GM12878 (cell line): ENCODE measurements around the gene VSX2. TPM values are rescaled to one million over a fixed set of nuclear protein-coding genes. Genes with fewer than 3 reads are reported as not detected.

Experiments
- ATAC-seq: fragments of 200-7000 bp; cut with Tn5 transposase; 3 replicates; pipeline ENCODE4 v1.9.1; 2020; ENCODE audit warnings: mild to moderate bottlenecking, moderate library complexity
- BruUV-seq: library from RNA; stranded (reverse); fragments of 400-500 nt; replicated peaks from 2 replicates; lab custom pipeline; 2021; lab: Mats Ljungman, UMichigan
- CTCF ChIA-PET: fragments of 300-600 bp; sonication (Branson Sonifier 250); formaldehyde crosslinking; extraction: SDS; loops from one replicate; lab custom pipeline; 2021; ENCODE audit warnings: inconsistent platforms; lab: Yijun Ruan, JAX
- POLR2A ChIA-PET: fragments of 350-600 bp; formaldehyde crosslinking; extraction: SDS; loops from one replicate; lab custom pipeline; 2021; ENCODE audit warnings: inconsistent platforms; lab: Charles Lee
- RAD21 ChIA-PET: fragments of 300-600 bp; sonication (Branson Sonifier 250); formaldehyde crosslinking; loops from one replicate; lab custom pipeline; 2023; ENCODE audit warnings: antibody characterized with exemption; ENCODE audit not compliant: unreplicated experiment; lab: Charles Lee
- SMC1A ChIA-PET: fragments of 300-600 bp; sonication (Branson Sonifier 250); formaldehyde crosslinking; loops from one replicate; lab custom pipeline; 2023; ENCODE audit not compliant: unreplicated experiment, uncharacterized antibody; lab: Charles Lee
- DNase-seq: peaks from one replicate; pipeline ENCODE4 v3.0.0-alpha.2; 2011; ENCODE audit warnings: low read depth, low spot score
- FAIRE-seq: peaks from 3 replicates; lab custom pipeline; 2011; peaks lifted over from hg19 to GRCh38; lab: Jason Lieb, UNC
- H2AFZ ChIP-seq: 2 replicates; pipeline ENCODE4 v1.6.0; 2011; ENCODE audit warnings: low read depth, low read length, control low read depth; ENCODE audit not compliant: control insufficient read depth
- H3K27ac ChIP-seq: 2 replicates; pipeline ENCODE4 v1.5.1; 2011; ENCODE audit warnings: control low read depth; ENCODE audit not compliant: control insufficient read depth, insufficient read depth
- H3K27me3 ChIP-seq, 2 experiments: replicated peaks in 1 of 2; 2 replicates each; pipeline versions ENCODE4 v1.6.0 to v1.6.1; 2011; ENCODE audit warnings: low read length in 1 of 2; ENCODE audit not compliant: control insufficient read depth in 2 of 2, insufficient read depth in 2 of 2
- H3K36me3 ChIP-seq, 2 experiments: 2 replicates each; pipeline ENCODE4 v1.5.1; 2011; ENCODE audit warnings: low read length in 1 of 2; ENCODE audit not compliant: control insufficient read depth in 2 of 2, insufficient read depth in 2 of 2
- H3K4me1 ChIP-seq: 2 replicates; pipeline ENCODE4 v1.6.1; 2011; ENCODE audit warnings: mild to moderate bottlenecking, low read length, moderate library complexity, mixed read lengths; ENCODE audit not compliant: control insufficient read depth, insufficient read depth
- H3K4me2 ChIP-seq: 2 replicates; pipeline ENCODE4 v1.6.0; 2011; ENCODE audit warnings: control low read depth; ENCODE audit not compliant: control insufficient read depth, insufficient read depth
- H3K4me3 ChIP-seq: fragments of 200-600 bp; sonication (generic); 2 replicates; pipeline ENCODE4 v1.5.1; 2016
- H3K79me2 ChIP-seq: 2 replicates; pipeline ENCODE4 v1.6.0; 2011; ENCODE audit warnings: low read length; ENCODE audit not compliant: control insufficient read depth, insufficient read depth
- H3K9ac ChIP-seq: 2 replicates; pipeline ENCODE4 v1.8.0; 2011; ENCODE audit warnings: low read length, control low read depth, mixed read lengths; ENCODE audit not compliant: control insufficient read depth, insufficient read depth
- H3K9me3 ChIP-seq: replicated peaks from 3 replicates; pipeline ENCODE4 v1.5.1; 2011; ENCODE audit warnings: mild to moderate bottlenecking, low read length; ENCODE audit not compliant: control insufficient read depth, insufficient read depth
- H4K20me1 ChIP-seq: 2 replicates; pipeline ENCODE4 v1.6.0; 2011; ENCODE audit not compliant: control insufficient read depth, insufficient read depth
- EP300 ChIP-seq, 2 experiments: fragments of 150-350 bp in 1 of 2; IDR thresholded peaks; 2 replicates each; pipeline ENCODE4 v1.6.1; 2011 to 2012; ENCODE audit warnings: low read depth in 2 of 2, low read length in 2 of 2, borderline replicate concordance in 1 of 2, improper control_type of control experiment in 1 of 2, inconsistent platforms in 1 of 2; ENCODE audit not compliant: control insufficient read depth in 1 of 2
- GABPA ChIP-seq: IDR thresholded peaks from 2 replicates; pipeline ENCODE4 v1.6.1; 2014; ENCODE audit warnings: antibody characterized with exemption, low read depth, mild to moderate bottlenecking, inconsistent platforms
- GATAD2B ChIP-seq: fragments of 450-650 bp; conservative IDR thresholded peaks from 2 replicates; pipeline ENCODE4 v1.6.1; 2017; ENCODE audit warnings: low read depth, mild to moderate bottlenecking, moderate library complexity
- HCFC1 ChIP-seq: fragments of 150-350 bp; IDR thresholded peaks from 2 replicates; pipeline ENCODE4 v1.6.1; 2014; ENCODE audit warnings: low read length
- HDAC6 ChIP-seq: fragments of 200-600 bp; sonication (generic); IDR thresholded peaks from one replicate; pipeline ENCODE4 v1.8.0; 2017; ENCODE audit warnings: antibody characterized with exemption; ENCODE audit not compliant: unreplicated experiment
- IKZF1 ChIP-seq: fragments of 450-650 bp; conservative IDR thresholded peaks from 2 replicates; pipeline ENCODE4 v1.6.1; 2017; ENCODE audit warnings: antibody characterized with exemption, mild to moderate bottlenecking
- MXI1 ChIP-seq: fragments of 150-350 bp; IDR thresholded peaks from 2 replicates; pipeline ENCODE4 v1.6.1; 2011; ENCODE audit warnings: low read depth, mild to moderate bottlenecking, inconsistent platforms, low read length, improper control_type of control experiment
- MYB ChIP-seq: fragments of 150-350 bp; IDR thresholded peaks from 2 replicates; pipeline ENCODE4 v1.6.1; 2014; ENCODE audit warnings: mild to moderate bottlenecking, low read depth, low read length, borderline replicate concordance
- POLR2A ChIP-seq: IDR thresholded peaks from 2 replicates; pipeline ENCODE4 v1.6.1; 2011; ENCODE audit warnings: low read depth, mild to moderate bottlenecking, low read length
- SIN3A ChIP-seq: IDR thresholded peaks from 2 replicates; pipeline ENCODE4 v1.6.1; 2012; ENCODE audit warnings: low read depth, low read length, improper control_type of control experiment
- SP1 ChIP-seq: IDR thresholded peaks from one replicate; pipeline ENCODE4 v1.6.1; 2011; ENCODE audit warnings: low read depth, low read length
- SPI1 ChIP-seq: IDR thresholded peaks from 2 replicates; pipeline ENCODE4 v1.6.1; 2011; ENCODE audit warnings: low read depth, mild to moderate bottlenecking, low read length, moderate library complexity, borderline replicate concordance; ENCODE audit not compliant: insufficient read depth
- TBL1XR1 ChIP-seq: IDR thresholded peaks from 2 replicates; pipeline ENCODE4 v1.6.1; 2012; ENCODE audit warnings: low read depth, low read length, improper control_type of control experiment
- TCF12 ChIP-seq: IDR thresholded peaks from 2 replicates; pipeline ENCODE4 v1.6.1; 2011; ENCODE audit warnings: low read depth, mild to moderate bottlenecking, low read length
- WGBS: methylation state at CpG from one replicate; pipeline ENCODE4 v1.1.6; 2016; ENCODE audit warnings: low lambda C conversion rate; ENCODE audit not compliant: insufficient replicate concordance, insufficient coverage; ENCODE audit errors: missing lambda C conversion rate; 5-methylcytosine and 5-hydroxymethylcytosine counted together
- in situ Hi-C: fragments of 300-500 bp; cut with MboI; formaldehyde crosslinking; loops from 9 replicates; pipeline ENCODE4 v1.14.3; 2018; ENCODE audit warnings: mixed read lengths
- intact Hi-C: fragments of 100-400 bp; cut with micrococcal nuclease; formaldehyde crosslinking; loops from one replicate; pipeline ENCODE4 v1.14.2; 2022; ENCODE audit not compliant: unreplicated experiment
- polyA plus RNA-seq, 11 experiments: library from polyadenylated mRNA; depleted of rRNA in 4 of 11; unstranded in 6 of 11; stranded (reverse) in 5 of 11; fragments of >200 nt; fragmentation: Nextera tagmentation in 4 of 11; fragmentation: Illumina TruSeq in 1 of 11; extraction: Ambion mirVana in 4 of 11; extraction: Trizol in 1 of 11; gene quantifications; 1 replicate in 1 of 11; 2 replicates in 10 of 11; pipeline versions ENCODE4 v1.2.1 to v1.2.3, GENCODE V29; 2011 to 2016; ENCODE audit warnings: inconsistent platforms in 2 of 11, missing spikeins in 2 of 11, low read depth in 1 of 11
- total RNA-seq, 4 experiments: library from RNA; depleted of rRNA in 3 of 4; stranded (reverse); fragments of >200 nt in 3 of 4; fragmentation: Illumina TruSeq in 1 of 4; extraction: Trizol in 1 of 4; gene quantifications; 2 replicates each; pipeline versions ENCODE4 v1.2.1 to v1.2.3, GENCODE V29; 2013 to 2021
- TF ChIP-seq, protein P1 (sequence below): IDR thresholded peaks from 2 replicates; pipeline ENCODE4 v1.6.1; 2011; ENCODE audit warnings: low read depth, mild to moderate bottlenecking, low read length, moderate library complexity, borderline replicate concordance; ENCODE audit errors: extremely low read depth
- TF ChIP-seq, protein P2 (sequence below): fragments of 150-350 bp; IDR thresholded peaks from 2 replicates; pipeline ENCODE4 v1.6.1; 2014; ENCODE audit warnings: mild to moderate bottlenecking, low read depth, low read length
- TF ChIP-seq, protein P3 (sequence below): fragments of 450-650 bp; IDR thresholded peaks from 2 replicates; pipeline ENCODE4 v1.6.1; 2017; ENCODE audit warnings: low read depth, mild to moderate bottlenecking, moderate library complexity

Gene VSX2
- total and polyA plus RNA-seq, 10 of the 15 experiments (the other 5 are each of a cell fraction or from before 2014, with no cell fraction given) = 0.04 to 0.05 TPM; not detected in 8

DNA sequence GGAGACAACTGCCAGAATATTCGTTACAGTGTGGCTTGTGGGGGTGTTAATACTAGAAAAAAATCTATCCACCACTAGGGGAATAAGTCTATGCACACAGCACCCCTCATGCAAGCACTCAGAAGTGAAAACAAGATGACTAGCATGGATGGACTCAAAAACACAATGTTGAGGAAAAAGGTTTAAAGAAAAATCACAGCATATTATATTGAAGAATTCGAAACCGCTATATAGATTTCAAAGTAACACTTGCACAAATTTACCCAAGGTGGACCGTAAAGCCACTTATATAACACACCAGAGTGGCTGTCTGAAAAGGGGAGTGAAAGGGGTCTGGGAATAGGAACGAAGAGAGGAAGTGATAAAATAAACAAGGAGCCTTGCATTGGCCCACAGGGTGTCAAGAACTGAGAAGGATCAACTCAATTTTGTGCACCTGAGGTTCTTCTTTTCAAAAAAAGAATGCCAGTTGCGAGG is 62.9 kb downstream of the VSX2 start (continued):
- TF ChIP-seq, protein P1, sequence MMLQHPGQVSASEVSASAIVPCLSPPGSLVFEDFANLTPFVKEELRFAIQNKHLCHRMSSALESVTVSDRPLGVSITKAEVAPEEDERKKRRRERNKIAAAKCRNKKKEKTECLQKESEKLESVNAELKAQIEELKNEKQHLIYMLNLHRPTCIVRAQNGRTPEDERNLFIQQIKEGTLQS = no peak

DNA sequence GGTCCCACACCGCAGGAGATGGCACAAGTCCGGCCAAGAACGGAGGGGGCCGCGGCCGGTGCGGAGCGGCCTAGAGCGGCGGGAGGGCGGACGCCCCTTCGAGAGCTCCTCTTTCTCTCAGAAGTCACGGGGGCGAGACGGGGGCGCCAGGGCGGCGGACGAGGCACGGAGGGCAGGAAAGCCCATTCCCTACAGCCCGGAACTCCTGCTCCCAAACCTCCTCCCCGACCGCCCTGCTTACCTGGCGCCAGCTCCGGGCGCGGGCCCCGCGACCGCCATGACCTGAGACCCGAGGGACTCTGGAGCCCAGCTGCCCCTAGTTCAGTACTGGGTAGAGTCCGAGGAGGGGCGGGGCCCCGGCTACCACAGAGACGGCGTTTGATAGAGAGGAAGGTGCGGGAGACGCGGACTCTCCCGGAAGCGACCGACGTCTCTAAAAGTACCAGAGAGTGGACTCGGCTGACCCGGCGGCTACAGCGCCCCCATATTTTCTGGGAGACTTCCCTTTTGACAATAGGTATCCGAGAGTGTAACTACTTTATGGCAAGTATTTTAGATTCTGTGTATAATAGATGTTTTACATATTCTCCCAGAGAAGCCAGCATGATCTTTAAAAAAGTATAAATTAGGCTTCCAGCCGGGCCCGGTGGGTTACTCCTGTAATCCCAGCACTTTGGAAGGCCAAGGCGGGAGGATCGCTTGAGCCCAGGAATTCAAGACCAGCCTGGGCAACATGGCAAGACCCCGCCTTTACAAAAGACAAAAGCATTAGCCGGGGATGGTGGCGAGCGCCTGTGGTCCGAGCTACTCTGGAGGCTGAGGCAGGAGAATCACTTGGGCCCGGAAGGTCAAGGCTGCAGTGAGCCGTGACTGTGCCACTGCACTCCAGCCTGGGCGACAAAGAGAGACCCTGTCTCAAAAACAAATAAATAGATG is 63.7 kb downstream of the VSX2 start, which contains the start of gene ABCD4:
Gene ABCD4, minus strand, starts transcription at position 301 of the 936 bp plus-strand sequence. Its CDS starts 22 bp downstream, at position 279.
- FAIRE-seq (peak; percentile 96), DNase-seq (peak; percentile 59), ATAC-seq (peak; percentile 99)
- ChIA-PET POLR2A (interaction anchor here (0.6 kb wide), 1 partner anchor 545 kb away, joined by 3 read pairs; no protein-coding TSS in a partner anchor), SMC1A (interaction anchor here (1.5 kb wide), 1 partner anchor 8 kb away, joined by 3 read pairs; no protein-coding TSS in a partner anchor), CTCF (interaction anchor here (1.2 to 1.9 kb wide), 3 partner anchors 8 to 16 kb away, joined by 3 to 4 read pairs (median 4); no protein-coding TSS in a partner anchor), RAD21 (no interaction called here)
- no peaks in the 10 kb centered on the region; a peak in 1 of 4 replicates for H3K36me3 ChIP-seq
- H3K9ac ChIP-seq = peak within 1 kb of the TSS; percentile 79
- peak within 1 kb of the TSS; percentile 90 for H2AFZ ChIP-seq
- H3K79me2 ChIP-seq = peaks cover 17% of the 10 kb centered on the region
- H4K20me1 ChIP-seq = no peaks in the 10 kb centered on the region
- intact Hi-C loops = no loop called here
- H3K4me1 ChIP-seq = no peaks in the 10 kb centered on the region
- H3K9me3 ChIP-seq = no peaks in the 10 kb centered on the region
- H3K27ac ChIP-seq = peak within 1 kb of the TSS; percentile 61
- H3K27me3 ChIP-seq = no peaks in the 10 kb centered on the region
- peak within 1 kb of the TSS; percentile 93 for H3K4me3 ChIP-seq
- in situ Hi-C loops = no loop called here
- peak within 1 kb of the TSS; percentile 80 for H3K4me2 ChIP-seq
- BruUV-seq = TSS peak; percentile 73
- WGBS = 11% methylated on average over 61 of the region's 61 CpGs
- TF ChIP-seq HCFC1 = peak; percentile 60
- peak; percentile 37 for TF ChIP-seq MXI1
- peak; percentile 54; the same call in 1 of the 2 replicates for TF ChIP-seq SPI1
- TF ChIP-seq TBL1XR1 = peak; percentile 63; the same call in 1 of the 2 replicates
- peak; percentile 24 for TF ChIP-seq SP1
- peak; percentile 67 for TF ChIP-seq IKZF1
- TF ChIP-seq, protein P2, sequence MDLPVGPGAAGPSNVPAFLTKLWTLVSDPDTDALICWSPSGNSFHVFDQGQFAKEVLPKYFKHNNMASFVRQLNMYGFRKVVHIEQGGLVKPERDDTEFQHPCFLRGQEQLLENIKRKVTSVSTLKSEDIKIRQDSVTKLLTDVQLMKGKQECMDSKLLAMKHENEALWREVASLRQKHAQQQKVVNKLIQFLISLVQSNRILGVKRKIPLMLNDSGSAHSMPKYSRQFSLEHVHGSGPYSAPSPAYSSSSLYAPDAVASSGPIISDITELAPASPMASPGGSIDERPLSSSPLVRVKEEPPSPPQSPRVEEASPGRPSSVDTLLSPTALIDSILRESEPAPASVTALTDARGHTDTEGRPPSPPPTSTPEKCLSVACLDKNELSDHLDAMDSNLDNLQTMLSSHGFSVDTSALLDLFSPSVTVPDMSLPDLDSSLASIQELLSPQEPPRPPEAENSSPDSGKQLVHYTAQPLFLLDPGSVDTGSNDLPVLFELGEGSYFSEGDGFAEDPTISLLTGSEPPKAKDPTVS = 0 out of 2 replicates have a peak, but pooled peaks have one; percentile 3
- TF ChIP-seq MYB = no peak
- TF ChIP-seq SIN3A = peak; percentile 72; the same call in 1 of the 2 replicates
- TF ChIP-seq TCF12 = peak; percentile 25; the same call in 1 of the 2 replicates
- TF ChIP-seq EP300 (IDR thresholded peaks at IDR 0.05; ENCODE audit: borderline replicate concordance in 1 of 2, control insufficient read depth in 1 of 2, low read depth in 2 of 2, low read length in 2 of 2) = no peak
- peak; percentile 63 for TF ChIP-seq GATAD2B
- TF ChIP-seq, protein P3, sequence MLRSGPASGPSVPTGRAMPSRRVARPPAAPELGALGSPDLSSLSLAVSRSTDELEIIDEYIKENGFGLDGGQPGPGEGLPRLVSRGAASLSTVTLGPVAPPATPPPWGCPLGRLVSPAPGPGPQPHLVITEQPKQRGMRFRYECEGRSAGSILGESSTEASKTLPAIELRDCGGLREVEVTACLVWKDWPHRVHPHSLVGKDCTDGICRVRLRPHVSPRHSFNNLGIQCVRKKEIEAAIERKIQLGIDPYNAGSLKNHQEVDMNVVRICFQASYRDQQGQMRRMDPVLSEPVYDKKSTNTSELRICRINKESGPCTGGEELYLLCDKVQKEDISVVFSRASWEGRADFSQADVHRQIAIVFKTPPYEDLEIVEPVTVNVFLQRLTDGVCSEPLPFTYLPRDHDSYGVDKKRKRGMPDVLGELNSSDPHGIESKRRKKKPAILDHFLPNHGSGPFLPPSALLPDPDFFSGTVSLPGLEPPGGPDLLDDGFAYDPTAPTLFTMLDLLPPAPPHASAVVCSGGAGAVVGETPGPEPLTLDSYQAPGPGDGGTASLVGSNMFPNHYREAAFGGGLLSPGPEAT = peak; percentile 28; the same call in 1 of the 2 replicates
- TF ChIP-seq POLR2A = peak; percentile 96
- peak; percentile 84 for TF ChIP-seq GABPA
- no peak for TF ChIP-seq HDAC6
